ENCODE results near the gene BTBD16.

The BTBD16 gene

DNA sequence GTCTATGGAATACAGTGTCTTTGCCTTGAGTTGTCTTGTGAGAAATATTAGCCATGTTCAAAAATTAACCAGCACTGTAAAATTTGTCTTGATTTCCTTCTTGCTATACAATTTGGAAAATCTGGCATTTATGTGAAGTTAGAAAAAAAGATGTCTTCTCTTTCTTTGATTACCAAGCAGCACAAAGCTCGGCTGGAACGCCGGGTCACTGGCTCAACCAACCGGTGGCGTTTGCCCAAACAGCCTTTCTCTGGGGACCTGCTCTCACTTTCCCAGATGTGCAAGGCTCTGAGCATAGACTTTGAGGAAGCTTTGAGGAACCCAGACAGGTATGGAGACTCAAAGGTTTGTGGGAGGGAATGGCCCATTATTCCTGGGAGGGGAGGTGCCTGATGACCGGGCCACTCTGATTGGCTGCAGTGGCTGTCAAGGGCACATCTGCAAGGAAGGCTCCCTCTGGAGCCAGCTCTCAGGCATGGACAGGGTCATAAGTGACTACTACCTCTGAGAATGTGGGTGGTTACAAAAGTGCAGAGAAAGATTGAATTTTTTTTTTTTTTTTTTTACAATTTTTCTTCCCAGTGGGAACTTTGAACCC is 5.6 kb downstream of the BTBD16 start:
- no peak for DNase-seq

GRCh38 chr10:122277526-122278136 is 6.5 kb downstream of the BTBD16 start:
- no peak for DNase-seq

DNA sequence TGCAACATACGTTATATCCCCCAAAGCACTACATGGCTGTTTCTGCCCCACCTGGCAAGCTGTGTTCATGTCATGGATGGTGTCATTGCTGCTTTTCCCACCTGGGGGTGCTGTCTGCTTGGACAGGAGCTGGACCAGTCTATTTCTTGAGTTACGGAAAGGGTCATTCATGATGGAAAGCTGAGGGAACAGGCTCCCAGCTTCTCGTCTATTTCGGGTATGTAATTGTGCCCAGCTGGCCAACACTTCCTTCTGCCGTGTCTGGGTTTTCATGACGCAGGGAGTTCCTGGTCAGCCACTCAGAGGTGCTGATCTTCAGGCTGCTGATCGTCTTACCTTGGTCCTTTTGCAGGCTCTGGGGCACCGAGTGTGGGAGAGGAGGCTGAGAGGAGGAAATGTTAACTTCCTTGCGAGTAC is 8.6 kb downstream of the BTBD16 start:
- DNase-seq = no peak

DNA sequence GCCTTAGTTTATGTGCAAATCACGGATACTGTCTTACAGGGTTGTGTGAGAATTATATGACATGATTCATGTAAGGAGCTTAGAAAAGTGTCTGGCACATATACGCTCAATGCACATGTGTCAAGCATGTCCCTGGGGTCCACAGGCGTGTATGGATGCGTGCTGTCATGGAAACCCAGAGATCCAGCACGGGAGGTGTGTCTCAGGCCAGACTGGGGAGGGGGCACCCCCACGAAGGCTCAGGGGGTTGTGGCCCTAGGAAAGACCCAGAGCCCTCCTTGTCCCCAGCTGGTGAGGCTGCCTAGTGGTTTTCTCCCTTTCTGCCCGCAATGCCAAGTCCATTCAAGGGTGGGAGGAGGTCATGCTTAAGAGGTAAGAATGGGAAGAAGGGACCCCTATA is 9.1 kb downstream of the BTBD16 start:
- no peak for DNase-seq

GRCh38 chr10:122281018-122281626 is 10.0 kb downstream of the BTBD16 start:
- DNase-seq = no peak

- DNase-seq = no peak
These were observed 10.7 kb downstream of the BTBD16 start for GRCh38 chr10:122281751-122282150.

DNA sequence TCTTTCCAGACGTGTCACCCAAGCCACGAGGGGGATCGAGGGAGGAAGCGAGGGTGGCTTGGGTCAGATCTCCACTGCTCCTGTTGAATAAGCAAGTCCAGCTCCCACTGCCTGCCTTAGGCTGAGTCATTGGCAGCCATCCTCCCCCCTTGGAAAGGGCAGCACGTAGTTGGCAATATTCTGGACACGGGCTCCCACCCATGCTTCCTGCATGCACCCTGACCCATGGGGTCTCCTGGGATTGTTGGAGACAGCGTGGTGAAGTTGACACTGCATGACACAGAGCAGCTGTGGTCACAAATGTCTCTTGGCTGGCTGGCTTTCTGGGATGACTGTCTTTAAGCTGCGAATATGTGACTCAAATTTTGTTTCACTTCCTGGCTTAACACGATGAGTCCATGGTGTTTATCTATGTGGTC is 11.2 kb downstream of the BTBD16 start:
- no peak for DNase-seq

DNA sequence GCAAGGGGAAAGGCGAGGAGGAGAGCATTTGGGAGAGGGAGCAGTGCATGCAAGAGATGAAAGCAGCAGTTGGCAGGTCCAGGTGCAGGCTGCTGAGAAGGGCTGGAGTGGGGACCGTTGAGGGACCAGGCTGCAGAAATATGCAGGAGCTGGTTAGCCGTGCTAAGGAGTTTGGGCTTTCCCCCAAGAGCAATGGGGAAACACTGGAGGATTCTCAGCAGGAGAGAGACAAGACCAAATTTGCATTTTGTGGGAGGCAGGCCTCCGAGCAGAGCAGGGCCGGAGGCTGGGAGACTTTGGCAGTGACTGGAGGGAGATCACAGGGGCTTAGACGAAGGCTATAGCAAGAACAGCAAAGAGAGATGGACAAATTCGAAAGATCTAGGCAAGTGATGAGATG is 11.8 kb downstream of the BTBD16 start:
- DNase-seq = no peak

DNA sequence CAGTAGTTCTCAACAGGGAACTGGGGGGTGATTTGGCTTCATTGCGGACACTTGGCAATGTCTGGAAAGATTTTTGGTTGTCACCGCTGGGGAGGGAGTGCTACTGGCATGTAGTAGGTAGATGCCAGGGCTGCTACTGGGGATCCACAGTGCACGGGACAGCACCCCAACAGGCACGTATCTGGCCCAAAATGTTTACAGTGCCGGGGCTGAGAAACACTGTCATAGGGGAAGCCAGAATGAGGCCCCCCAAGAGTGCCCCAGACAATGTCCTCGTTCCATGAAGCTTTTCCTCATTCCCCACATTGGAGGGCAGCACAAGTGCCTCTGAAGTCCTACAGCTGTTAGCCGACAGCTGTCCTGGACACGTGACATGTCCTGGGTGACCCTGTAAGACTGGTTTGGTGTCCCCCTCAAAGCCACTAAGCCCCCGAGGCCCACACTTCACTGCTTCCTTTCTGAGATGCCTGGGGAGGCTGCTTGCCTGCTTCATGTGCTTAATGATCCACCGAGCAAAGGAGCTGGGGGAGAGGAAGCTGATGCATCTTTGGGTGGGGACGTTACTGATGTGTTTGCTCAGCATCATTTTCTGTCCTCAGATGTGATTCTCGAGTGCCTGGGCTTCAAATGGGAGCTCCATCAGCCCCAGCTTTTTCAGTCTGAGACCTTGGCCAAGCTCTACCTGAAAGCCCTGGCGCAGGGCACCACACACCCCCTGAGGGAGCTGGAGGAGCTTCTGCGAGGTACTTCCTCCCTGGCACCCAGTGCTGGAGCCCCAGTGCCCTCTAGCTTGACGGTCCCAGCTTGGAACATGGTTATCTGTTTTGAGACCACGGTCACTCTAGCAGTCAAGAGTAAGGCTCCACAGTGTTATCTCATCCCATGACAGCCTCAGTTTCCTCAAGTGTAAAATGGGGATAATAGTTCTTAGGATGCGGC is 14.7 kb downstream of the BTBD16 start:
- DNase-seq = no peak

- DNase-seq = no peak
These were observed 15.8 kb downstream of the BTBD16 start for GRCh38 chr10:122286867-122287266.

DNA sequence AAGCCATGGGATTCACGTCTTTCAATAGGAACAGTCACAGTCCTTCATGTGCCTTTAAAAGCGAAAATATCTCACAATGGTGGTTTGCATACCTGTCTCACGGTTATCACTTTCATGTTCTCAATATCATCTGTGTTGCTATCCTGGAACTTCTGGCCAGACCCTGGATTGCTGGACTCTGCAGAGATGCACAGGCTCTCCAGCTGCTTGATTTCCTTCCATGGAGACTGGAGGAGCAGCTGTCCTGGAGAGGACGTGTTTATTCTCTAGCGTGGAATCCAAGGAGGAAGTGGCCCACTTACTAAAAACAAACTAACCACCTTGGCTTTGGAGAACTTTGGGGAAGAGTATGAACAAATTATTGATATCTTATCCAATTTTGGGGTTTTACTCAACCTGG is 16.5 kb downstream of the BTBD16 start:
- DNase-seq = no peak

DNA sequence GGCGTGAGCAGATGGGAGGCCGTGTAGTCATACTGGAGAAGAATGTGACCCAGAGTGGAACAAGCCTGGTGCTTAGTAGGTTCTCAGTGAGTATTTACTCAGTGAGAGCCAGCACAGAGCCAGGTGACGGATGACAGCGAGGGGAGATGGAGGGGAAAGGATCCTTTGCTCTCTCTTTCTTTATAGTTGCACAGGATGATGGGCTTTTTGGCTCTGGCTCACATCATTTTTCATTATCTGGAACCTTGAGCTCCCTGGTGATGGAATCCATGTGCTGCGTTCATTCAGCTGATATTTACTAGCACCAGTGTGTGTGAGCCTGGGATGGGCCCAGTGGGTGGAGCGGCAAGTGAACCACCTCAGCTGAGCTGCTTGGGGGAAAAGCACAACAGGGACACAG is 17.2 kb downstream of the BTBD16 start:
- DNase-seq = no peak

GRCh38 chr10:122288917-122289316 is 17.8 kb downstream of the BTBD16 start:
- no peak for DNase-seq

GRCh38 chr10:122290334-122290733 is 19.2 kb downstream of the BTBD16 start:
- DNase-seq = no peak

- no peak for DNase-seq
These were observed 19.9 kb downstream of the BTBD16 start for GRCh38 chr10:122290833-122291532.

DNA sequence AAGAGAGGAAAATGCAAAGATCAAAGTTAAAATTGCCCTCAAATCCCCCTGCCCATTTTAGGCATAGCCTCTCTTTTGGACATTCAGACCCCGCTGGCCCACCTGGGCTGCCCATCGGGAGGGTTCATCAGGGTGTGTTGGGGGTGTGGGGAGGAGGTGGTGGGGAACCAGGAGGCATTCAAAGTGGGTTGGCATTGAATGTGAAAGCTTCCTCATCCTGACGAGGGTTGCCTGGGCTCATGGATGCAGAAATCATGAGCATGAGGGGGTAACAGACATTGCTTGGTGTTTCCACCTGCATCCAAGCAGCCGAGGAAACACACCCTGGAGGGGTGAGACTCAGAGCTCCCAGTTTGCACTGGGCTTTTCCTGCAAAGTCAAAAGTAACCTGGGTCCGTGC is 20.6 kb downstream of the BTBD16 start:
- DNase-seq = no peak

GRCh38 chr10:122292376-122292775 is 21.3 kb downstream of the BTBD16 start:
- no peak for DNase-seq

GRCh38 chr10:122293156-122293960 is 22.3 kb downstream of the BTBD16 start:
- no peak for DNase-seq

GRCh38 chr10:122293961-122294380 is 22.9 kb downstream of the BTBD16 start:
- no peak for DNase-seq

- no peak for DNase-seq
These were observed 23.7 kb downstream of the BTBD16 start for GRCh38 chr10:122294511-122295450.

GRCh38 chr10:122295451-122295809 is 24.3 kb downstream of the BTBD16 start:
- DNase-seq = no peak

All from T-helper 9 cell (primary cell).